ENCODE data around the gene MEIS3. TPM values are rescaled to one million over a fixed set of nuclear protein-coding genes. Genes with fewer than 3 reads are reported as not detected.
"Not testable (repeated sequence)": the region's sequence is repeated elsewhere in the genome, so short reads cannot be mapped to it uniquely, and the experiment has no call there.

MEIS3 gene
- total RNA-seq, 1 donor: under 0.01 TPM

GRCh38 chr19:47390533-47391488 is 28.5 kb downstream of the MEIS3 start:
- DNase-seq (ENCODE audit: low read depth in 2 of 3, low spot score in 2 of 3): no peak

GRCh38 chr19:47389150-47389556 is 30.2 kb downstream of the MEIS3 start:
- no peak for DNase-seq (ENCODE audit: low read depth in 2 of 3, low spot score in 2 of 3)

- not testable (repeated sequence) for DNase-seq (ENCODE audit: low read depth in 2 of 3, low spot score in 2 of 3)
Observed at GRCh38 chr19:47388721-47389120, 30.6 kb downstream of the MEIS3 start.

GRCh38 chr19:47387623-47388022 is 31.7 kb downstream of the MEIS3 start:
- DNase-seq (ENCODE audit: low read depth in 2 of 3, low spot score in 2 of 3): not testable (repeated sequence)

GRCh38 chr19:47386582-47386981 is 32.7 kb downstream of the MEIS3 start:
- not testable (repeated sequence) for DNase-seq (ENCODE audit: low read depth in 2 of 3, low spot score in 2 of 3)

- not testable (repeated sequence) for DNase-seq (ENCODE audit: low read depth in 2 of 3, low spot score in 2 of 3)
Observed at GRCh38 chr19:47384533-47384932, 34.8 kb downstream of the MEIS3 start.

GRCh38 chr19:47383890-47384289 is 35.4 kb downstream of the MEIS3 start:
- not testable (repeated sequence) for DNase-seq (ENCODE audit: low read depth in 2 of 3, low spot score in 2 of 3)

- peak in 2 of 3 donors; percentile 62 to 71 for DNase-seq (ENCODE audit: low read depth in 2 of 3, low spot score in 2 of 3)
Observed at GRCh38 chr19:47381653-47382279, 37.6 kb downstream of the MEIS3 start.

- DNase-seq (ENCODE audit: low read depth in 2 of 3, low spot score in 2 of 3): no peak
Observed at GRCh38 chr19:47381121-47381520, 38.2 kb downstream of the MEIS3 start.

GRCh38 chr19:47380559-47380958 is 38.8 kb downstream of the MEIS3 start:
- no peak for DNase-seq (ENCODE audit: low read depth in 2 of 3, low spot score in 2 of 3)

- DNase-seq (ENCODE audit: low read depth in 2 of 3, low spot score in 2 of 3): no peak
Observed at GRCh38 chr19:47379381-47379938, 39.9 kb downstream of the MEIS3 start.

- no peak for DNase-seq (ENCODE audit: low read depth in 2 of 3, low spot score in 2 of 3)
Observed at GRCh38 chr19:47378246-47378645, 41.1 kb downstream of the MEIS3 start.

- DNase-seq (ENCODE audit: low read depth in 2 of 3, low spot score in 2 of 3): no peak
Observed at GRCh38 chr19:47377801-47378200, 41.5 kb downstream of the MEIS3 start.

GRCh38 chr19:47377208-47377701 is 42.1 kb downstream of the MEIS3 start:
- no peak for DNase-seq (ENCODE audit: low read depth in 2 of 3, low spot score in 2 of 3)

- DNase-seq (ENCODE audit: low read depth in 2 of 3, low spot score in 2 of 3): no peak
Observed at GRCh38 chr19:47376589-47377144, 42.7 kb downstream of the MEIS3 start.

GRCh38 chr19:47375694-47376588 is 43.4 kb downstream of the MEIS3 start:
- no peak for DNase-seq (ENCODE audit: low read depth in 2 of 3, low spot score in 2 of 3)

GRCh38 chr19:47374876-47375693 is 44.2 kb downstream of the MEIS3 start:
- DNase-seq (ENCODE audit: low read depth in 2 of 3, low spot score in 2 of 3): no peak

GRCh38 chr19:47373246-47374240 is 45.8 kb downstream of the MEIS3 start:
- no peak for DNase-seq (ENCODE audit: low read depth in 2 of 3, low spot score in 2 of 3)

All from hematopoietic multipotent progenitor cell (in vitro differentiated cells).